Measurements from ENCODE around the gene TSEN54.
A peak's percentile ranks its signal among the peaks of the same experiment; 100 is the strongest.

The TSEN54 gene

GRCh38 chr17:75558666-75559530 lies 42.6 kb downstream of the TSEN54 start:
- H3K4me3 ChIP-seq (ENCODE audit: low read depth, low read length) = peak overlapping the region; percentile 23; the same call in 1 of the 2 replicates
- DNase-seq (ENCODE audit: low read depth) = peak; percentile 50
- TF ChIP-seq CTCF (IDR thresholded peaks at IDR 0.05; ENCODE audit: control insufficient read depth, extremely low read depth, insufficient read depth) = no peak

GRCh38 chr17:75559958-75560533 lies 43.7 kb downstream of the TSEN54 start:
- DNase-seq (ENCODE audit: low read depth) = no peak
- H3K4me3 ChIP-seq (ENCODE audit: low read depth, low read length) = no peak overlapping the region
- TF ChIP-seq CTCF (IDR thresholded peaks at IDR 0.05; ENCODE audit: control insufficient read depth, extremely low read depth, insufficient read depth) = no peak

GRCh38 chr17:75561927-75562603 lies 45.7 kb downstream of the TSEN54 start:
- TF ChIP-seq CTCF (IDR thresholded peaks at IDR 0.05; ENCODE audit: control insufficient read depth, extremely low read depth, insufficient read depth) = no peak
- no peak overlapping the region for H3K4me3 ChIP-seq (ENCODE audit: low read depth, low read length)
- no peak for DNase-seq (ENCODE audit: low read depth)

GRCh38 chr17:75563063-75563758 lies 46.9 kb downstream of the TSEN54 start:
- TF ChIP-seq CTCF (IDR thresholded peaks at IDR 0.05; ENCODE audit: control insufficient read depth, extremely low read depth, insufficient read depth) = no peak
- no peak overlapping the region for H3K4me3 ChIP-seq (ENCODE audit: low read depth, low read length)
- no peak for DNase-seq (ENCODE audit: low read depth)

- no peak overlapping the region for H3K4me3 ChIP-seq (ENCODE audit: low read depth, low read length)
- DNase-seq (ENCODE audit: low read depth) = no peak
- no peak for TF ChIP-seq CTCF (IDR thresholded peaks at IDR 0.05; ENCODE audit: control insufficient read depth, extremely low read depth, insufficient read depth)
Observed at GRCh38 chr17:75564195-75564594, 47.9 kb downstream of the TSEN54 start.

- no peak overlapping the region for H3K4me3 ChIP-seq (ENCODE audit: low read depth, low read length)
- TF ChIP-seq CTCF (IDR thresholded peaks at IDR 0.05; ENCODE audit: control insufficient read depth, extremely low read depth, insufficient read depth) = no peak
- DNase-seq (ENCODE audit: low read depth) = peak; percentile 82
Observed at GRCh38 chr17:75565066-75565465, 48.7 kb downstream of the TSEN54 start.

Data from LNCaP clone FGC (cell line).